ELF-1 (cell line): ENCODE measurements around the gene KRTAP19-1.
A peak's percentile ranks its signal among the peaks of the same experiment; 100 is the strongest.
"Not testable (repeated sequence)": the region's sequence is repeated elsewhere in the genome, so short reads cannot be mapped to it uniquely, and the experiment has no call there.

ENCODE experiments used
- DNase-seq: peaks from one replicate; pipeline ENCODE4 v3.0.0-alpha.2; 2016; ENCODE audit warnings: low read depth, low spot score

The KRTAP19-1 gene

DNA sequence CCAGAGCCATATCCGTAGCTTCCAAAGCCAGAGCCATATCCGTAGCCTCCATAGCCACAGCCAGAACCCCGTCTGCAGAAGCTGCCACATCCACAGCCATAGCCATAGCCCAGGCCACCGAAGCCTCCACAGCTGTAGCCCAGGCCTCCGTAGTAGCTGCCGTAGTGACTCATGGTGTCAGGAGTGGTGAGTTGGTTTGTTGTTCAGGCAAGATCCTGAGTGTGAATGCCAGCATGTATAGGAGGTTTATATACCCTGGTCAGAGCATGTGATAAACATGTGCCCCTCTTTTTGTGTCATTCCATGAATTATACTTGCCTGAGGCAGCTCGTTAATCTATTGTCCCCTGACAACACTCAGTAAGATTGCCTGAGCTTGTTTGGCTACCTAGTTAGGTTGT, at the start of gene KRTAP19-1:
KRTAP19-1 (minus strand) TSS at position 223 of the 400 bp plus-strand sequence; CDS start at position 173, 50 bp downstream.
- no peak for DNase-seq

DNA sequence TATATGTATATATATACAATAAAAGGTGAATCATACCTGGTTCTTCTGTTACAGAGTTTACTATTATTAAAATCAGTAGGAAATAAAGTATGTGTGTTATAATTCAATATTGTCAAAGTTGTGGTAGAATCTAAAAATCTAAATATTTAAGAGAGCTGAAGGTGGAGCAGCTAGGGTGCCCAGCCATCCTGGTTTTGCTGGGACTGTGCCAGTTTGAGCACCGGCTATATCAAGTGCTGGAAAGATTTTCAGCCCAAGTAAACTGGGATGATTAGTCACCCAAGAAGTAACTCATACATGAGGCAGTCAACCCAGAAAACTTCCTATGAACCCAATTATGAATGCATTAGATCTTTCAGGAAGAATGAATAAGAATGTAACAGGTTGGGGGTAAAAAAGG, 38.7 kb upstream of the KRTAP19-1 start:
- no peak for DNase-seq

DNA sequence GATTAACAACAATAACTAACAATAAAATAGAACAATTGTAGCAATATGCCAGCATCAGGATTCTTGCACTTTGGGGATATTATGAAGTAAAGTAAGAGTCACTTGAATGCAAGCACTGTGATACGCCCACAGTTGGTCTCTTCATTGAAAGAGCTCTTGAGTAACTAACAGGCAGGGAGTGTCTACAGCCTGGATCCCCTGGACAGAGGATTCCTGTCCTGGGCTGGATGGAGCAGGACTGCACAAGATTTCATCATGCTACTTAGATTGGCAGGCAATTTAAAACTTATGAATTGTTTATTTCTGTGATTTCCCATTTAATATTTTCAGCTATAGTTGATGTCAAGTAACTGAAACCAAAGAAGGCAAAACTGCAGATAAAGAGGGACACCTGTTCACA, 35.5 kb upstream of the KRTAP19-1 start:
- DNase-seq = no peak

DNA sequence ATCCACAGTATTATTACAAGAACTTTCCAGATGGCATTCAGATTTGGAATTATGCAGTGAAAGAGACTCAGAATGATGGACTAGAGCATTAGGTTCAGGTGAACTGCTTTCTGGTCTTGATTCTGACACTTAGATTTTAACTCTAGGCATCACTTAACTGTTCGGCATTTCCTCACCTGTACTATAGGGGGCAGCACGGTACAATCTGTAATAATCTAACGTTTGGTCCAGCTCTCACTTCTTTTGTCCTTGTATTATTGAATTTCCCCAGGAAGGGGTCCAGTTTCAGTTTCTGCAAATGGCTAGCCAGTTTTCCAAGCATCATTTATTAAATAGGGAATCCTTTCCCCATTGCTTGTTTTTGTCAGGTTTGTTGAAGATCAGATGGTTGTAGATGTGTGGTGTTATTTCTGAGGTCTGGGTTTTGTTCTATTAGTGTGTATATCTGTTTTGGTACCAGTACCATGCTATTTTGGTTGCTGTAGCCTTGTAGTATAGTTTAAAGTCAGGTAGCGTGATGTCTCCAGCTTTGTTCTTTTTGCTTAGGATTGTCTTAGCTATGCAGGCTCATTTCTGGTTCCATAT, 25.5 kb upstream of the KRTAP19-1 start:
- DNase-seq = not testable (repeated sequence)

DNA sequence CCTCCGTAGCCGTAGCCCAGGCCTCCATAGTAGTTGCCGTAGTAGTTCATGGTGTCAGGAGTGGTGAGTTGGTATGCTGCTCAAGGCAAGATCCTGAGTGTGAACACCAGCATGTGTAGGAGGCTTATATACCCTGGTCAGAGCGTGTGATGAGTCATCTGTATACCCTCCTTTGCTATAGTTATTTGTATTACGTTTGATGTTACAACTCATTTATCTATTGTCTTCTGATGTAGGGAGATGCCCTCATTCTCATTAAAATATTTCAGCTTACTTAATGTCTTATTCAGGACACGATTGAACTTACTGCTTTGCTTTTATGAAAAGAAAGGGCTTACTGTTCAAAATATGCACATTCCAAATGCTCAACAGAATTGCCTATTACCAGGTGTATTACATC, 21.9 kb upstream of the KRTAP19-1 start, which contains the start of gene KRTAP19-5:
KRTAP19-5 (minus strand) TSS at position 101 of the 400 bp plus-strand sequence; CDS start at position 50, 51 bp downstream.
- DNase-seq = no peak

DNA sequence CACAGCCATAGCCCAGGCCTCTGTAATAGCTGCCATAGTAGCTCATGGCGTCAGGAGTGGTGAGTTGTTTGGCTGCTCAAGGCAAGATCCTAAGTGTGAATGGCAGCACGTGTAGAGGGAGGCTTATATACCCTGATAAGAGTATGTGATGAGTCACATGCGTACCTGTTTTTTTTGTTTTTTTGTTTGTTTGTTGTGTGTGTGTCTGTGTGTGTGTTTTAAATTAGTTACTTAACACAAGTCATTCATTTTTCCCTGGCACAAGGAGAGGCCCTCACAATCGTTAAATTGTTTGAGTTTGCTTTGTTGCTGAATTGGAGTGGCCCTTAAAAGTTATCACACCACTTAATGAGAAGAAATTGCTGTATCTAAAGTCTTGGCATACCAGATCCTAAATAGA, 16.9 kb upstream of the KRTAP19-1 start, which contains the start of gene KRTAP19-4:
KRTAP19-4 (minus strand) TSS at position 101 of the 400 bp plus-strand sequence; CDS start at position 46, 55 bp downstream.
- DNase-seq = no peak

DNA sequence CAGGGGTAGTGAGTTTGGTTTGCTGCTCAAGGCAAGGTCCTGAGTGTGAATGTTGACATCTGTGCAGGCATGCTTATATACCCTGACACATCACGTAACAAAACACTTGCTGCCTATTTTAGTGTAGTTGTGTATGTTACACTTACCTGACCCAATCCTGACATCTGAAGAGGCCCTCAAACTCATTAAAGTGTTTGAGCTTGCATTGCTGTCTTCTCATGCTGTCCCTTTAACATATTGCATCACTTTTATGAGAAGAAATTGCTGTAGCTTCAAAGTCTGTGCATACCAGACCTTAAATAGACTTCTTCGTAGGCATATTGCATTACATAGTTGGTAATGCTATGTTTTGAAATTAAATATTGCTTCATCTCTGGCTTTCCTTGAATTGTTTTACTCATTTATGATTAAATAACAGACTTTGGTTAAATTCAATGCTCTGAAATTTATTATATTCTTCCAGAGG, 11.8 kb upstream of the KRTAP19-1 start, which contains the start of gene KRTAP19-3:
KRTAP19-3 (minus strand) TSS at position 51 of the 466 bp plus-strand sequence. CDS start 56 bp downstream, outside the sequence.
- no peak for DNase-seq

DNA sequence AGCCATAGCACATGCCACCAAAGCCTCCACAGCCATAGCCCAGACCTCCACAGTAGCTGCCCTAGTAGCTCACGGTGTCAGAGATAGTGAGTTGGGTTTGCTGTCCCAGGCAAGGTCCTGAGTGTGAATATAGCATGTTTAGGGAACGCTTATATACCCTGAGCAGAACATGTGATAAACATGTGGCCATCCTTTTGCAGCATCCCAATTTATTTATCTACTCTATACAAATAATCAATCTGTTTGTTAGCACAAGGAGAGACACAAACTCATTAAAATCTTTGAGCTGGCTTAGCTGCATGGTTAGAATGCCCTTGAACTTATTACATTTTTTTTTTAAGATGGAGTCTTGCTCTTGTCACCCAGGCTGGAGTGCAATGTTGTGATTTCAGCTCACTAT, 7.2 kb upstream of the KRTAP19-1 start, which contains the start of gene KRTAP19-2:
KRTAP19-2 (minus strand) TSS at position 101 of the 400 bp plus-strand sequence; CDS start at position 13, 88 bp downstream.
- DNase-seq = no peak

DNA sequence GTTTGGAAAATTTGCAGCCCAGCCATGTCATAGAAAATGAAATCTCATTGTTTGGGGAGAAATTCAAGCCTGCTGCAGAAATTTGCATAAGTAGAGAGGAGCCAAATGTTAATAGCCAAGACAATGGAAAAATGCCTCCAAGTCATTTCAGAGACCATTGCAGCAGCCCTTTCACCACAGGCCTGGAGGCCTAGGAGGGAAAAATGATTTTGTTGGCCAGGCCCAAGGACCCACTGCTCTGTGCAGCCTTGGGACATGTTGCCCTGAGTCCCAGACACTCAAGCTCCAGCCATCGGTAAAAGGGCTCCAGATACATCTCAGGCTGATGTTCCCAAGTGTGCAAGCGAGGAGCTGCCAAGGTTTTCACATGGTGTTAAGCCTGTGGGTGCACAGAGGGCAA, 6.0 kb upstream of the KRTAP19-1 start:
- DNase-seq = no peak

DNA sequence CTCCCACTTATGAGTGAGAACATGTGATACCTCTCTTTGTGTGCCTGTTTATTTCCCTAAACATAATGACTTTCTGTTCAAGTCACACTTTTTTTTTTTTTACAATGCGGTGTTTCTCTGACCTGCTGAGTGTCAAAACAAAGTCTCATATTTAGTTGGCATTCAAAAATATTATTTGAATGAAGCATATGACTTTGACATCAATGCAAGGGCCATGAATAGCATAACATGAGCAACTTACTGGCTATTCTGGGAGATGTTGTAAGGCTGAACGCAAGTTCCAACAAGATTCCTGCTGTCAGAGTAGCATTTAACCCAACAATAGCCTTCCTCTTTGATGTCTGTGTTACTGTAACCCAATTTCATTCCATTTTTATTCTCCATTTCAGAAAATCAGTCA, 2.0 kb upstream of the KRTAP19-1 start:
- no peak for DNase-seq

DNA sequence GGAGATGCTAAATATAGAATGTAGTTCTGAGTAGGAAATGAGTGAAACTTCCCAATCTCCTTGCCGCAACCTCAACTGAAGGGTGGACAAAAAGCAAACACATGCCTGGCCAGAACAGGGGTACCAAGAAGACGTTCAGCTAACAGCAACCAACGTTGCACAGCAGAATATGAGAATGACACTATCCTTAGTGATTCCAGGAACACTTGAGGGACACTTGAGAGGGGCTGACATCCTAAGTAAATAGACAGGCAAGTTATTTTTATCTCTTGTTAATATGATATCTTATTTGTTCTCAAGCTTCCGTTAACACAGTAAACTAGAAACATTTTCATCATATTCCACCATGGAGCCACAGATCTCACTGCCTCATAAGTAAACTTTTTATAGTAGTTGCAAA, 908 bp downstream of the KRTAP19-1 start:
- DNase-seq = no peak

DNA sequence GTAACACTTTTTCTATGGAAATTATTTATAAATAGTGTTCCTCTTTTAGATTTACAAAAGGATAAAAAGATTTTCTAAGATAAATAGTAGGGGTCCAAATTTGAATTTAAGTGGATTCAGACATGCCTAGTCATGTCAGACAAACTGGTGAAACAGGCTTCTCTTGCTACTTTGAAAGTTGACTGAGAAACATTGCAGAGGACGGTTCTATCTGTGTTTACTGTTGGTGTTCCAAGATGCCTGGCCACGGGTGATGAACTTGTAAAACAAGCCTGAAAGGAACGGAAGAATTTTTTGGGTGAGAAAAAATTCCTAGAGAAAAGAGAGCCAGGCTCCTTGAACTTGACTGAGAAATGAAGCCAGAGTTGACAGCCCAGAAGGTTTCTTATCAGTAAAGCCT, 2.2 kb downstream of the KRTAP19-1 start:
- no peak for DNase-seq

DNA sequence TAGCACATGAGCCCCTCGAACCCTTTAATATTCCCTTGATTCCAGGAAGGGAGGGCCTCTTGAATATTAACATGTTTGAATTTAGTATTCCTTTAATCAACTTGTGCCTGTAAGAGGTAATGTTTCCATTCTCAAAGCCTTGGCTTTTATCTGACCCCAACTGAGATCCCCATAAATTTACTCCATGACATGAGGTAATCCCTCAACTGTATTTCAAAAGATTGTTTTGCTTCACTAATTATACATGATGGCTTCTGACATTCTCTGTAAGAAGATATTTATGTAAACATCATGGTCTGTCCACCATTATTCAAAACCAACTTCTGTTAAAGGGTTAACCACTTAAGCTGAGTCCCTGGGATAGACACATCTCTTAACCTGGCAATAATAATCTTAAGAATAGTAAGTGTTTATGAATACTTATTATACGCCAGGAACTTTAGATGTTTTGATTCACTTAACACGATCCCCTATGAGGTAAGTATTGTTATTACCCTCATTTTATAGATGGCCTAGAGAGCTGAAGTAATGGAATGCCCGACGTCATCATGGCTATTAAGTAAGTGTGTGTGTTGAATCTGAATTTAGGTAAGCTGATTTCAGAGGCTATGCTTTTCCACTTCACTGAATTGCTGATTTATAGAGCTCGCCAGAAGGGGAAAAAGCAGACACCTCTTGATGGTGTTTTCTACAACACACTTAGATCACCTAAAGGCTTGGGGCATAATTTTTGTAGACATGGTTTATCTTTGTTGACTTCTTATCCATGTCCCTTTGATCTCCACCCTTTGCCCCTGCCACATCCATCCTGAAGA, 11.1 kb downstream of the KRTAP19-1 start:
- no peak for DNase-seq

DNA sequence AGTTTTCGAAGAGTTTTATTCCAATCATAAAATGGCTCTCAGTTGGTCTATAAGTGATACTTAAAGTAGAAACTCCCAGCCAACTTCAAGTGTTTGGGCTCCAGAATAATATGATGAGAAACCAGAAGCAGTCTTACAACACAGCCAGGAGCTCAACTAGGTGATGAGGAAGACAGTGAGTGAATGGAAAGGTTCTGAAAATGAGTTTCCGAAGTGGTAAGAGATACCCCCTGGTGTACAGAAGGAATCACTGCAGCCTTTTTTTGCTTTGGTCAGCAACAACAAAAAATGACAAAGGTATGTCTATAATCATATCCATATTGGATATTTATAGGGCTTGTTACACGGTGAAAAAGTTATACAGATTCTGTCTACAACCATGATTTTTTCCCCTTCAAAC, 16.5 kb downstream of the KRTAP19-1 start:
- no peak for DNase-seq

DNA sequence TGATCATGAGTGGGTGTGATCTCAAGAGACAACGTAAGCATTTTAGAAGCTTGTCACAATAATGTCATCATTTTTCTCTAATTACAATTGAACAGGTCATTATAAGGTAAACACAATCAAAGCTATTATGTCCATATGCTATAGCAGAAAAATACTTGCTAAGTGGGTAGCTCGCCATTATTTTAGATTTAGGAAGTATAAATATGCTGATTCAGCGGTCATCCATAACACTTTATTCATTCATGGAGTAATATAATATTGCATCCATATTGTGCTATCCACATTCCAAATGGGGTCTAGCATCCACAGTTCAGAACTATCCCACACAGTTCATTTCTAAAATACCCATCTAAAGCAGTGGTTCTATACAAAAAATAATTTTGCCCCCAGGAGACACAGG, 31.7 kb downstream of the KRTAP19-1 start:
- no peak for DNase-seq

DNA sequence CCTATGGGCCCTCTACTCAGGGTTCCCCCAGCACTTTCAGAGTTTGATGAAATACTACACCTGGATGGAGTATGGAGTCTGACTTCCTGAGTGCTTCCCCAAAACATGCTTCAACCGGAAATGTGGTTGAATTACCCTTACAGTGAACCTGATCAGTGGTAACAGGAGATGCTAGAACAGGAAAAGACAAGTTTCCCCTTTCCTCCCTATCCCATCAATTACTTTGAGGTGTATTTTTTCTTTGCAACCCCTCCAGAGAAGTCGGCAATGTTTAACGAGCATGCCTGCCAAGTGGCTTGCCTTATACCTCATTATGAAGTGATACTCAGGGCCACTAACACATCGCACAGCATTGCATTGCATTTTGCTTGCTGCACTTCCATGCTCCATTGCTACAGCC, 33.1 kb downstream of the KRTAP19-1 start:
- no peak for DNase-seq

DNA sequence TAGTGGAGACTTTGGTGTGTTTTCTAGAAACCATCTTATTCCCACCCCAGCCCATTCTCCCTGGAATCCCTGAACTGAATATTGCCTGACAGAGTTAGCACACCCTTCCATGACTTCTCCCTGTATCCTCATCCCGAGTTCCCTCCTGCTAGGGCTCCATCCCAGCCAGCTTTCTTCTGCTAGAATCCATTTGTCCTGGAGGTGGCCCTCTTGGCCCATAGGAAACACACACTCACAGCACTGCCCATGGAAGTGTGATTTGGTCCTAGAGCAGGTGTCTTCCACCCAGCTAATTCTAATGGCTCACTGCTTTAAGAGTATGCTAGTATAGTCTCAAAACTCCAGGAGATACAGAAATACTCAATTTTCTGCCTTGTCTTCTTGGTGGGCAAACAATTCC, 36.0 kb downstream of the KRTAP19-1 start:
- DNase-seq = no peak

DNA sequence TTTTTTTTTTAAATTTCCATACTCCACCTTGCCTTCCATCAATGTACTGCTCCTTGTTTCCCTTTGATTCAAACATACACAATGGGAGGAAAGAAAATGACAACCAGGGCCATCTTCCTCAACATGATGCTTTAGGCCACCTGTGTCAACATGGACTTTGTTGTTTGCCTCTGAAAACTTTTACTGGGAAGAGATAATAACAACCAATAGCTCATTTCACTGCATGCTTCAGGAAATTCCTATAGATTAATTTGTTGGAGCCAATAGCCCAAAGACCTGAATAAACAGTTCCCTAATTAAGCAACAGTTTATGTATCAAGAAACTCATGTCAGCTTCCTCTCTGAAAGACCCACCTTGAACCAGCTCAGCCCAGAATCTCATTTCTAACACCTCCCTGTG, 36.9 kb downstream of the KRTAP19-1 start:
- no peak for DNase-seq

DNA sequence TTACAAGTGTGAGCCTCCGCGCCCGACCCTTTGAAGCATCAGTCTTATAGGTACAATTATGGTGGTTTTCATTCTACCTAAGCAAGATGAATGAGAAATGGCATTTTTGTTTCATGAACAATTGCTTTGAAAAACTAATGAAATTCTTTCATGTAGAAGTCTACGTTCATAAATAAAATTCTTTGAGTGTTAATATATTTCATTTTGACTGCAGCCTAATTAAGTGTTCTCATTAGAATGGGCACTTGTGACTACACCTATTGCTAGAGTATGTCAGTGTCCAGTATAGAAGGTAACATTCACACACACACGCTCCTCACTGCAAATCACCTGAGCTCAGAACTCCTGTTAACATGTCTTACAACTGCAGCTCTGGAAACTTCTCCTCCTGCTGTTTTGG, 40.2 kb downstream of the KRTAP19-1 start, which contains the start of gene KRTAP15-1:
KRTAP15-1 (plus strand) TSS at position 301 of the 400 bp plus-strand sequence; CDS start at position 354, 53 bp downstream.
- no peak for DNase-seq

DNA sequence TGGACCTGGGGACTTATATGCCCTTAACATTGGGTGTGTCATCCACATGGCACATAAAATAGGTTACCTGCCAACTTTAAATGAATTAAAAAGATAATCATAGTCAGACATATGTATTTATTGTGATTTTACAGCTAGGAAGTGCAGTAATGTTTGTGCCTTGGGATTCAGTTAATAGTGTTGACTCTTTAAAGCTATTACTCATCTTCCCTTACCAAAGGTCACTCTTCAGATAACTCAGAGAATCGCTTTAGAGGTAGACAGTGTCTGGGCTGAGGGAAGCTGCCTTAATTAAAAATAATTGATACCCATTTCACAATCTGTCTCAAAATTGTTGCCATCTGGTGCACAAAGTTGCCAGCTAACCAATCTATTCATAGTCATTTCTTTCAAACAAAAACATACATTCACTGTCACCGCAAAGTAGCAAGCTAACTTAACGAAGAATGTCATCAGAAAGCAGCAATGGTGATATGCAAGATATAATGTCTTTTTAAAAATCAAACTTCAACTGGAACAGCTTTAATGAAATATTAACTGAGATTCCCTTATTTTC, 43.1 kb downstream of the KRTAP19-1 start:
- no peak for DNase-seq

DNA sequence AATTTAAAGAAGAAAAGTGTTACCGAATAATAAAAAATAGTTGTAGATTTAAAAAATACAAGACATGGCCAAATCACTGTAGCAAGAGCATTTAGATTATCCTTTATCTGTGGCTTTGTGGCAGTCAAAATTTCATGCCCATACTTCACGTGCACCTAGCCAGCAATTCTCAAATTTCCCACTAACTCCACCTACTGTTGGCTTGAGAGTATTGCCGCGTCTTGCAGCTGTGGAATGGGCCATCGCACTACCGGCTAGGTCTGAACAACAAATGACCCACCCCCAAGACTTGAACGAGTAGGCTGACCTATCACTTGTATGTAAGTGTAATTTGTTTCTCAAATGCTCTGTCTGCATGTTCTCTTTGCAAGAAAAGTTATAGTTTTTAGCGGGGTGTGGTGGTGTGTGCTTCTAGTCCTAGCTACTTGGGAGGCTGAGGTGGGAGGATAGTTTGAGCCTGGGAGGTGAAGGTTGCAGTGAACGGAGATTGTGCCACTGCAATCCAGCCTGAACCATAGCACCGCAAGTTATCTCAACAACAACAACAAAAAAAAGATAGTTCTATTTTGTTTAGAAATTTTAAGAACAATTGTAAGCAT, 46.0 kb downstream of the KRTAP19-1 start:
- peak; percentile 18 for DNase-seq
